ENCODE results near the gene MCM5. TPM values are rescaled to one million over a fixed set of nuclear protein-coding genes. Genes with fewer than 3 reads are reported as not detected.

MCM5 gene
- total and polyA plus RNA-seq, 2 of the 13 experiments (the other 11 are each of a cell fraction or from before 2014, with no cell fraction given): 40.2 to 93.5 TPM

DNA sequence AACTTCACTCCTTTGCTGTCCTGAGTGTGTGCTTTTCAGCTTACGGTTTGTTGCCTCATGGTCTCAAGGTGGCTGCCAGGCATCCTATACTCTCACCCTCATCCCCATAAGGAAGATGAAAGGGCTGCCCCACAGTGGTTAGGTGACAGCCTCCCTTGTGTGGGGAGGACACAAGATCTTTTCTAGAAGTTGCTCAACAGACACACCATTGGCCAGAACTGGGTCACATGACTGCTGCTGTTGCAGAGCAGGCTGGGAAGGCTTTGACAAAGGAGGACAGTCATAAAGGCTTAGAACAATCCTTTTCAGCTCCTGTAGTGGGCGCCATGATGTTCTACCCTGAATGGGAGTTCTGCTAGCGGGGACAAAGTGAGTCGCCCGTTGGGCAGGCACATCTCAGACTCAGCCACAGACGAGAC lies 71.0 kb downstream of the MCM5 start (continued):
- no peak for TF ChIP-seq RARG (CRISPR knock-in tag; IDR thresholded peaks at IDR 0.05; ENCODE audit: low read depth)
- TF ChIP-seq FOSL2 (CRISPR knock-in tag; IDR thresholded peaks at IDR 0.05): 0 out of 2 replicates have a peak, but pooled peaks have one; percentile 4
- peak; percentile 75 for TF ChIP-seq NFYC (CRISPR knock-in tag; IDR thresholded peaks at IDR 0.05)
- TF ChIP-seq ZMYM2 (CRISPR knock-in tag; IDR thresholded peaks at IDR 0.05): peak; percentile 52; the same call in 1 of the 2 replicates
- 0 out of 2 replicates have a peak, but pooled peaks have one; percentile 12 for TF ChIP-seq MAX (IDR thresholded peaks at IDR 0.05)
- TF ChIP-seq CEBPB (IDR thresholded peaks at IDR 0.05; ENCODE audit: borderline replicate concordance, low read depth, low read length): peak; percentile 78
- TF ChIP-seq RAD51 (IDR thresholded peaks at IDR 0.05; ENCODE audit: borderline replicate concordance): peak; percentile 54; the same call in 1 of the 2 replicates
- TF ChIP-seq CBX5 (CRISPR knock-in tag; IDR thresholded peaks at IDR 0.05; ENCODE audit: borderline replicate concordance): peak; percentile 51; the same call in 1 of the 2 replicates
- TF ChIP-seq MXD4 (CRISPR knock-in tag; IDR thresholded peaks at IDR 0.05): no peak
- 0 out of 2 replicates have a peak, but pooled peaks have one; percentile 7 for TF ChIP-seq ZNF644 (CRISPR knock-in tag; IDR thresholded peaks at IDR 0.05; ENCODE audit: low read depth)
- peak; percentile 72 for TF ChIP-seq ZMYM4 (CRISPR knock-in tag; IDR thresholded peaks at IDR 0.05)
- peak; percentile 65 for TF ChIP-seq NFYB (CRISPR knock-in tag; IDR thresholded peaks at IDR 0.05)
- TF ChIP-seq, protein P1, sequence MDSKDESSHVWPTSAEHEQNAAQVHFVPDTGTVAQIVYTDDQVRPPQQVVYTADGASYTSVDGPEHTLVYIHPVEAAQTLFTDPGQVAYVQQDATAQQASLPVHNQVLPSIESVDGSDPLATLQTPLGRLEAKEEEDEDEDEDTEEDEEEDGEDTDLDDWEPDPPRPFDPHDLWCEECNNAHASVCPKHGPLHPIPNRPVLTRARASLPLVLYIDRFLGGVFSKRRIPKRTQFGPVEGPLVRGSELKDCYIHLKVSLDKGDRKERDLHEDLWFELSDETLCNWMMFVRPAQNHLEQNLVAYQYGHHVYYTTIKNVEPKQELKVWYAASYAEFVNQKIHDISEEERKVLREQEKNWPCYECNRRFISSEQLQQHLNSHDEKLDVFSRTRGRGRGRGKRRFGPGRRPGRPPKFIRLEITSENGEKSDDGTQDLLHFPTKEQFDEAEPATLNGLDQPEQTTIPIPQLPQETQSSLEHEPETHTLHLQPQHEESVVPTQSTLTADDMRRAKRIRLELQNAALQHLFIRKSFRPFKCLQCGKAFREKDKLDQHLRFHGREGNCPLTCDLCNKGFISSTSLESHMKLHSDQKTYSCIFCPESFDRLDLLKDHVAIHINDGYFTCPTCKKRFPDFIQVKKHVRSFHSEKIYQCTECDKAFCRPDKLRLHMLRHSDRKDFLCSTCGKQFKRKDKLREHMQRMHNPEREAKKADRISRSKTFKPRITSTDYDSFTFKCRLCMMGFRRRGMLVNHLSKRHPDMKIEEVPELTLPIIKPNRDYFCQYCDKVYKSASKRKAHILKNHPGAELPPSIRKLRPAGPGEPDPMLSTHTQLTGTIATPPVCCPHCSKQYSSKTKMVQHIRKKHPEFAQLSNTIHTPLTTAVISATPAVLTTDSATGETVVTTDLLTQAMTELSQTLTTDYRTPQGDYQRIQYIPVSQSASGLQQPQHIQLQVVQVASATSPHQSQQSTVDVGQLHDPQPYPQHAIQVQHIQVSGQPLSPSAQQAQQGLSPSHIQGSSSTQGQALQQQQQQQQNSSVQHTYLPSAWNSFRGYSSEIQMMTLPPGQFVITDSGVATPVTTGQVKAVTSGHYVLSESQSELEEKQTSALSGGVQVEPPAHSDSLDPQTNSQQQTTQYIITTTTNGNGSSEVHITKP (CRISPR knock-in tag; IDR thresholded peaks at IDR 0.05; ENCODE audit: low read depth): no peak
- peak; percentile 23 for TF ChIP-seq XRCC5 (optimal IDR thresholded peaks at IDR 0.05; ENCODE audit: low read length)
- TF ChIP-seq, protein P2, sequence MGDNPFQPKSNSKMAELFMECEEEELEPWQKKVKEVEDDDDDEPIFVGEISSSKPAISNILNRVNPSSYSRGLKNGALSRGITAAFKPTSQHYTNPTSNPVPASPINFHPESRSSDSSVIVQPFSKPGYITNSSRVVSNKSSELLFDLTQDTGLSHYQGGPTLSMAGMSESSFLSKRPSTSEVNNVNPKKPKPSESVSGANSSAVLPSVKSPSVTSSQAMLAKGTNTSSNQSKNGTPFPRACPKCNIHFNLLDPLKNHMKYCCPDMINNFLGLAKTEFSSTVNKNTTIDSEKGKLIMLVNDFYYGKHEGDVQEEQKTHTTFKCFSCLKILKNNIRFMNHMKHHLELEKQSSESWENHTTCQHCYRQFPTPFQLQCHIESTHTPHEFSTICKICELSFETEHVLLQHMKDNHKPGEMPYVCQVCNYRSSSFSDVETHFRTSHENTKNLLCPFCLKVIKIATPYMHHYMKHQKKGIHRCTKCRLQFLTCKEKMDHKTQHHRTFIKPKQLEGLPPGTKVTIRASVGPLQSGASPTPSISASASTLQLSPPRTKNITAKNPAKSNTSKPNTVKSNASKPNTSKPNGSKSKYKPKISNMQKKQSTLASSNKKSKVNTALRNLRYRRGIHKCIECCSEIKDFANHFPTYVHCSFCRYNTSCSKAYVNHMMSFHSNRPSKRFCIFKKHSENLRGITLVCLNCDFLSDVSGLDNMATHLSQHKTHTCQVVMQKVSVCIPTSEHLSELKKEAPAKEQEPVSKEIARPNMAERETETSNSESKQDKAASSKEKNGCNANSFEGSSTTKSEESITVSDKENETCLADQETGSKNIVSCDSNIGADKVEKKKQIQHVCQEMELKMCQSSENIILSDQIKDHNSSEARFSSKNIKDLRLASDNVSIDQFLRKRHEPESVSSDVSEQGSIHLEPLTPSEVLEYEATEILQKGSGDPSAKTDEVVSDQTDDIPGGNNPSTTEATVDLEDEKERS (CRISPR knock-in tag; IDR thresholded peaks at IDR 0.05): 0 out of 2 replicates have a peak, but pooled peaks have one; percentile 52
- TF ChIP-seq POGZ (CRISPR knock-in tag; IDR thresholded peaks at IDR 0.05): 0 out of 2 replicates have a peak, but pooled peaks have one; percentile 12
- TF ChIP-seq CEBPG (CRISPR knock-in tag; IDR thresholded peaks at IDR 0.05): peak; percentile 68
- TF ChIP-seq THAP11 (CRISPR knock-in tag; IDR thresholded peaks at IDR 0.05): 0 out of 2 replicates have a peak, but pooled peaks have one; percentile 15
- TF ChIP-seq, protein P3, sequence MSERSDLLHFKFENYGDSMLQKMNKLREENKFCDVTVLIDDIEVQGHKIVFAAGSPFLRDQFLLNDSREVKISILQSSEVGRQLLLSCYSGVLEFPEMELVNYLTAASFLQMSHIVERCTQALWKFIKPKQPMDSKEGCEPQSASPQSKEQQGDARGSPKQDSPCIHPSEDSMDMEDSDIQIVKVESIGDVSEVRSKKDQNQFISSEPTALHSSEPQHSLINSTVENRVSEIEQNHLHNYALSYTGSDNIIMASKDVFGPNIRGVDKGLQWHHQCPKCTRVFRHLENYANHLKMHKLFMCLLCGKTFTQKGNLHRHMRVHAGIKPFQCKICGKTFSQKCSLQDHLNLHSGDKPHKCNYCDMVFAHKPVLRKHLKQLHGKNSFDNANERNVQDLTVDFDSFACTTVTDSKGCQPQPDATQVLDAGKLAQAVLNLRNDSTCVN (CRISPR knock-in tag; IDR thresholded peaks at IDR 0.05; ENCODE audit: borderline replicate concordance): no peak
- TF ChIP-seq ZMYM3 (CRISPR knock-in tag; IDR thresholded peaks at IDR 0.05): peak; percentile 84
- TF ChIP-seq SALL1 (CRISPR knock-in tag; IDR thresholded peaks at IDR 0.05): 0 out of 2 replicates have a peak, but pooled peaks have one; percentile 15

Measured in HepG2 (cell line).